Karpas-422 (cell line): Measurements from ENCODE around the gene FBXL17. TPM values are rescaled to one million over a fixed set of nuclear protein-coding genes. Genes with fewer than 3 reads are reported as not detected.

Experiments
- DNase-seq: peaks from one replicate; pipeline ENCODE4 v3.0.0-alpha.2; 2015
- H2AFZ ChIP-seq: fragments of 200-600 bp; sonication (generic); 2 replicates; pipeline ENCODE4 v1.6.1; 2014; ENCODE audit warnings: antibody characterized with exemption, low read length, mixed read lengths
- H3K27ac ChIP-seq: fragments of 200-600 bp; sonication (generic); 2 replicates; pipeline ENCODE4 v1.5.1; 2014; ENCODE audit warnings: mild to moderate bottlenecking, low read length, moderate library complexity
- H3K27me3 ChIP-seq: fragments of 200-600 bp; sonication (generic); 2 replicates; pipeline ENCODE4 v1.6.1; 2014; ENCODE audit warnings: low read length, mixed read lengths
- H3K36me3 ChIP-seq: fragments of 200-600 bp; sonication (generic); 2 replicates; pipeline ENCODE4 v1.6.1; 2014; ENCODE audit warnings: low read length, mixed read lengths; ENCODE audit not compliant: insufficient read depth
- H3K4me1 ChIP-seq: fragments of 200-600 bp; sonication (generic); 2 replicates; pipeline ENCODE4 v1.6.1; 2014; ENCODE audit warnings: mild to moderate bottlenecking, low read length, mixed read lengths
- H3K4me2 ChIP-seq: fragments of 200-600 bp; sonication (generic); 2 replicates; pipeline ENCODE4 v1.6.1; 2014; ENCODE audit warnings: low read length, low read depth, mild to moderate bottlenecking; ENCODE audit not compliant: poor library complexity, severe bottlenecking
- H3K4me3 ChIP-seq: fragments of 200-600 bp; sonication (generic); 2 replicates; pipeline ENCODE4 v1.5.1; 2014; ENCODE audit warnings: mild to moderate bottlenecking, antibody characterized with exemption, low read length, mixed read lengths
- H3K79me2 ChIP-seq: fragments of 200-600 bp; sonication (generic); 2 replicates; pipeline ENCODE4 v1.6.1; 2014; ENCODE audit warnings: mild to moderate bottlenecking, low read length, mixed read lengths
- H3K9ac ChIP-seq: fragments of 200-600 bp; sonication (generic); 2 replicates; pipeline ENCODE4 v1.6.0; 2014; ENCODE audit warnings: low read length
- H3K9me2 ChIP-seq: fragments of 200-600 bp; sonication (generic), shearing (Covaris generic); replicated peaks from 2 replicates; pipeline ENCODE4 v1.6.0; 2014; ENCODE audit warnings: mild to moderate bottlenecking, low read length, moderate library complexity; ENCODE audit not compliant: insufficient read depth
- H3K9me3 ChIP-seq: fragments of 300-700, 200-600 bp; sonication (generic); 2 replicates; pipeline ENCODE4 v1.6.1; 2014; ENCODE audit warnings: low read length, mixed read lengths
- H4K20me1 ChIP-seq: fragments of 200-600 bp; sonication (generic); 2 replicates; pipeline ENCODE4 v1.6.1; 2014; ENCODE audit warnings: mild to moderate bottlenecking, antibody characterized with exemption, low read length, low read depth; ENCODE audit not compliant: insufficient read depth
- total RNA-seq: library from RNA; depleted of rRNA; stranded (reverse); fragments of >200 nt; shearing (Covaris generic); gene quantifications from 2 replicates; pipeline ENCODE4 v1.2.3, GENCODE V29; 2014; ENCODE audit warnings: low replicate concordance

Gene FBXL17
- total RNA-seq, 1 experiment from 2014 or later = 26.9 TPM

- Histone ChIP-seq H3K36me3 (no peaks in the 10 kb centered on the region), H2AFZ (no peak overlapping the region), H3K9ac (no peak overlapping the region), H3K4me3 (no peak overlapping the region), H3K9me2 (no peaks in the 10 kb centered on the region), H3K79me2 (no peaks in the 10 kb centered on the region), H3K4me2 (no peak overlapping the region), H3K9me3 (no peaks in the 10 kb centered on the region), H3K27ac (no peak overlapping the region), H3K4me1 (0 out of 2 replicates have a peak, but pooled peaks cover 3% of the 10 kb centered on the region), H3K27me3 (no peaks in the 10 kb centered on the region), H4K20me1 (no peaks in the 10 kb centered on the region)
- no peak for DNase-seq
Observed at GRCh38 chr5:107869438-107870115, 512.3 kb downstream of the FBXL17 start.

DNA sequence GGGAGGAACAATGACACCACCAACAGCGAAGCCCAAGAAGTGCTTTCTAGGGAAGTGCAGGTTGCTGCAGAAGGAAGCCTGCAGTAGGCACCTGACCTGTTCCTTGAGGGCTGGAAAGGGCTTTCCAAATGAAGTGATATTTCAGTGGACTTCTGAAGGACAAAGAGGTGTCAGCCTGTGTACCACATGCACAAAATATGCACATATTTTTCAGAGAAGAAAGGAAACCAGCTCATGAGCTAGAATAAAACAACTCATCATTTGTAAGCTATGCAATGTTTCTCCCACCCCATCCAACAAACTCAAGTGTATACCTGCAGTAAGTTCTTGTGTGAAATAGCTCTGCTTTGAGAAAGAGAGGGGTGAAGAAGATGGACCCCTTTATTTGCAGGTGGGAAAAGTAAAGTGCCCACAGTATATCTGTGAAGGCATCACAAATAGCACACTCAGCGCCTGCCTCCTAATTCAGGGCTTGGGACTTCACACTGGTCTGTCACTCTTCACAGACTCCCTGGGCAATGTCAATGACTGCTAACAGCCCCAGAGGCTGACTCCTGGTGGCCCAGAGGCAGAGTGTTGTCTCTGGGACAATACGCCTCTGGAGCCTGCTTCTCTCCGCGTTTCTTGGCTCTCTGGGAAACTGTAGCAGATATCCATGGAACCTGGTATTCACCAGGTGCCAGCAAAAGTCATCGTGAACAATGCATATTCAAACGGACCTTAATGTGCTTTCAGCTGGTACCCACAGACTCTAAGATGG, 513.1 kb downstream of the FBXL17 start:
- H3K36me3 ChIP-seq = no peaks in the 10 kb centered on the region
- no peaks in the 10 kb centered on the region for H3K9me3 ChIP-seq
- H3K9me2 ChIP-seq = no peaks in the 10 kb centered on the region
- no peak overlapping the region for H2AFZ ChIP-seq
- DNase-seq = no peak
- no peak overlapping the region for H3K4me3 ChIP-seq
- no peak overlapping the region for H3K27ac ChIP-seq
- H3K79me2 ChIP-seq = no peaks in the 10 kb centered on the region
- H3K9ac ChIP-seq = no peak overlapping the region
- no peak overlapping the region for H3K4me2 ChIP-seq
- 0 out of 2 replicates have a peak, but pooled peaks cover 3% of the 10 kb centered on the region for H3K4me1 ChIP-seq
- H4K20me1 ChIP-seq = no peaks in the 10 kb centered on the region
- H3K27me3 ChIP-seq = no peaks in the 10 kb centered on the region

DNA sequence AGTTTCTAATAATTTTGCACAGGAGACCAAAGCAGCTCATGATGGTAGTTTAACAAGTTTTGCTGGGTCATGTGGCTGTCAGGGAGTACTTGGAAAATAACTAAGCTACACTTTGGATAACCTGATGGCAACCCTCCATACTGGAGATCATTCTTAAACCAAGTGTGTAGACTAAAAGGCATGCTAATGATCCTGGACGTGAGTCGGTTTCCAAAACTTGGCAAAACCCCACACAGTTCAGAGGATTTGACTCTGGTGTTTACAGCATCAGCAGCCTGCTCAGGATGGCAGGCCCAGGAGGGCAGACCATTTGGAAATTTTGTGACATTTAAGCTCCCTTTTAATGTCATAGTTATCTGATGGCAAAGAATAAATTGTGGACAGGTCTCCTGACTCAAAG, 514.6 kb downstream of the FBXL17 start:
- Histone ChIP-seq H3K9me3 (no peaks in the 10 kb centered on the region), H3K4me2 (no peak overlapping the region), H3K36me3 (no peaks in the 10 kb centered on the region), H3K27me3 (no peaks in the 10 kb centered on the region), H3K4me3 (no peak overlapping the region), H3K27ac (no peak overlapping the region), H2AFZ (no peak overlapping the region), H4K20me1 (no peaks in the 10 kb centered on the region), H3K4me1 (0 out of 2 replicates have a peak, but pooled peaks cover 3% of the 10 kb centered on the region), H3K9me2 (no peaks in the 10 kb centered on the region), H3K9ac (no peak overlapping the region), H3K79me2 (no peaks in the 10 kb centered on the region)
- DNase-seq = no peak

DNA sequence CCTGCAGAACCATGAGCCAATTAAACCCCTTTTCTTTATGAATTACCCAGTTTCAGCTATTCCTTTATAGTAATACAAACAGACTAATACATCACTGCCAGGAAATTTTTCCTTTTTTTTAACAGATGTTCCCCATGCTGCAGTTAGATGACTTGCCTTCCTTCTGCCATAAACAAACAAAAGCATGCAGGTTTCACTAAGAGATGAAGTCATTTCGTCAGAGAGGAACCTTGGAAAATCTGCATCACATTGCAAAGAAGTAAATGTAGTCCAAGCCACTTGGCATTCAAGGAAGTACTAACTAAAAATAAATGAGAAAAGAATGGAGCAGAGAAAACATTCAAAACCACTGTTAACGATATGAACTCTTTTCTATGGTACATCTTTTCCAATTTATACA, 517.1 kb downstream of the FBXL17 start:
- no peak overlapping the region for H3K4me3 ChIP-seq
- H3K9me3 ChIP-seq = no peaks in the 10 kb centered on the region
- H3K79me2 ChIP-seq = no peaks in the 10 kb centered on the region
- H3K36me3 ChIP-seq = no peaks in the 10 kb centered on the region
- no peak overlapping the region for H3K27ac ChIP-seq
- 0 out of 2 replicates have a peak, but pooled peaks cover 3% of the 10 kb centered on the region for H3K4me1 ChIP-seq
- no peak overlapping the region for H2AFZ ChIP-seq
- H3K9me2 ChIP-seq = no peaks in the 10 kb centered on the region
- no peak overlapping the region for H3K9ac ChIP-seq
- no peak overlapping the region for H3K4me2 ChIP-seq
- no peaks in the 10 kb centered on the region for H4K20me1 ChIP-seq
- no peak for DNase-seq
- H3K27me3 ChIP-seq = no peaks in the 10 kb centered on the region

GRCh38 chr5:107863125-107863524, 518.8 kb downstream of the FBXL17 start:
- Histone ChIP-seq H2AFZ (no peak overlapping the region), H4K20me1 (no peaks in the 10 kb centered on the region), H3K27me3 (no peaks in the 10 kb centered on the region), H3K9me2 (no peaks in the 10 kb centered on the region), H3K27ac (no peak overlapping the region), H3K4me3 (no peak overlapping the region), H3K4me2 (no peak overlapping the region), H3K9me3 (no peaks in the 10 kb centered on the region), H3K4me1 (no peaks in the 10 kb centered on the region), H3K36me3 (no peaks in the 10 kb centered on the region), H3K79me2 (no peaks in the 10 kb centered on the region), H3K9ac (no peak overlapping the region)
- DNase-seq = no peak

DNA sequence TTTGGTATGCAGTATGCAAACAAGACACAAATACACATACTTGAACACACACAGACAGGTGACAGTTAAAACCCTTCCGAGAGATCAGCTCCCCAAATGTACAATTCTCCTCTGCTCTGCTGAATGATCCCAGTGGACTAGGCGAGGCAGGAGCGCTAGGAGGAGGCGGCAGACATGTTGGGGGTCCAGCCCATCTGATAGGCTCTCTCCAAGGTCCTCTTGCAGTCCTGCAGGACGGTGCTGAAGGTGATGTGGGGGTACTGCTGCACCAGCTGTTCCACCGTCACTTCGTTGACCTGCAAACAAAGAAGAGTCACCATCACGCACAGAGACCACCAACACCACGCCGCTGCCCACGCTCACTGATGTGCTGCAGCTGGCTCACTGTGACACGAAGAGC, 520.3 kb downstream of the FBXL17 start:
- DNase-seq = peak; percentile 11
- H3K9ac ChIP-seq = no peak overlapping the region

DNA sequence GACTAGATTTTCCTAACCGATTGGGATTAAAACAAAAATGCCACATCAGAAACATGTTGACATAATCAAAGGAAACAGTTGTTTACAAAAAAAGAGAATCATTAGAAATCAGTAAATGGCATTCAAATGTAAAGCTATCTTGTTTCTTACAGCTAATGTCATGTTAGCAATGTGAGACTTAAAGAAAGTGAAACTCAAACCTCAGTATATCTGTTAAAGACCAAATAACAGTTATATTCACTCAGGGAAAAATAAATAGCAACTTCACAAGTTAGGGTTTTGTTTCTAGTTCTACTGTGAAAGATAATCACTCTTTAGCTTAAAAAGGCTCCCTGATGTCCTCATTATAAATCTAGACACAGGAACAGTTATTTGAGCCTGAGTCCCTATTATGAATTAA, 521.9 kb downstream of the FBXL17 start:
- Histone ChIP-seq H3K4me2 (no peak overlapping the region), H3K4me3 (no peak overlapping the region)
- DNase-seq = peak; percentile 9

More for the DNA sequence above, 520.3 kb downstream of the FBXL17 start:
- Histone ChIP-seq H3K4me3 (no peak overlapping the region), H3K9me3 (no peaks in the 10 kb centered on the region), H4K20me1 (no peaks in the 10 kb centered on the region), H2AFZ (no peak overlapping the region), H3K27me3 (no peaks in the 10 kb centered on the region), H3K36me3 (no peaks in the 10 kb centered on the region), H3K4me2 (no peak overlapping the region), H3K79me2 (no peaks in the 10 kb centered on the region), H3K27ac (no peak overlapping the region), H3K4me1 (no peaks in the 10 kb centered on the region), H3K9me2 (no peaks in the 10 kb centered on the region)

GRCh38 chr5:107858788-107859187, 523.1 kb downstream of the FBXL17 start:
- no peaks in the 10 kb centered on the region for H3K9me3 ChIP-seq
- peak; percentile 19 for DNase-seq
- no peak overlapping the region for H3K4me3 ChIP-seq
- no peak overlapping the region for H2AFZ ChIP-seq
- H4K20me1 ChIP-seq = no peaks in the 10 kb centered on the region
- no peak overlapping the region for H3K27ac ChIP-seq
- no peak overlapping the region for H3K4me2 ChIP-seq
- no peaks in the 10 kb centered on the region for H3K9me2 ChIP-seq
- no peaks in the 10 kb centered on the region for H3K36me3 ChIP-seq
- H3K4me1 ChIP-seq = no peaks in the 10 kb centered on the region
- H3K27me3 ChIP-seq = no peaks in the 10 kb centered on the region
- no peak overlapping the region for H3K9ac ChIP-seq
- H3K79me2 ChIP-seq = no peaks in the 10 kb centered on the region

More for the DNA sequence above, 521.9 kb downstream of the FBXL17 start:
- Histone ChIP-seq H3K9me3 (no peaks in the 10 kb centered on the region), H3K4me1 (no peaks in the 10 kb centered on the region), H3K27me3 (no peaks in the 10 kb centered on the region), H3K79me2 (no peaks in the 10 kb centered on the region), H3K9me2 (no peaks in the 10 kb centered on the region), H3K27ac (no peak overlapping the region), H2AFZ (no peak overlapping the region), H3K9ac (no peak overlapping the region), H4K20me1 (no peaks in the 10 kb centered on the region), H3K36me3 (no peaks in the 10 kb centered on the region)
